ENCODE results near the gene CDKN2D. TPM values are rescaled to one million over a fixed set of nuclear protein-coding genes. Genes with fewer than 3 reads are reported as not detected.

Gene CDKN2D
- total and polyA plus RNA-seq, 2 of the 13 experiments (the other 11 are each of a cell fraction or from before 2014, with no cell fraction given): 5.4 to 8.6 TPM

- TF ChIP-seq ZHX2 (IDR thresholded peaks at IDR 0.05; ENCODE audit: low read depth) (no peak), ZHX2 (CRISPR knock-in tag; IDR thresholded peaks at IDR 0.05; ENCODE audit: borderline replicate concordance) (peak; percentile 26; the same call in 1 of the 2 replicates), MAX (IDR thresholded peaks at IDR 0.05) (peak; percentile 7; the same call in 1 of the 2 replicates), ZNF121 (CRISPR knock-in tag; IDR thresholded peaks at IDR 0.05) (no peak), MYNN (CRISPR knock-in tag; IDR thresholded peaks at IDR 0.05; ENCODE audit: low read depth) (no peak), ATAD3A (CRISPR knock-in tag; IDR thresholded peaks at IDR 0.05) (no peak), MAZ (IDR thresholded peaks at IDR 0.05; ENCODE audit: borderline replicate concordance, low read depth, low read length) (no peak), MAZ (CRISPR knock-in tag; IDR thresholded peaks at IDR 0.05; ENCODE audit: low read depth) (no peak), HCFC1 (IDR thresholded peaks at IDR 0.05; ENCODE audit: low read depth, low read length) (no peak), GABPB1 (CRISPR knock-in tag; IDR thresholded peaks at IDR 0.05) (peak; percentile 48; the same call in 1 of the 2 replicates), ZNF572 (CRISPR knock-in tag; IDR thresholded peaks at IDR 0.05) (no peak), ARNTL (CRISPR knock-in tag; IDR thresholded peaks at IDR 0.05) (no peak), TOPORS (CRISPR knock-in tag; IDR thresholded peaks at IDR 0.05) (no peak), NFAT5 (CRISPR knock-in tag; IDR thresholded peaks at IDR 0.05) (0 out of 2 replicates have a peak, but pooled peaks have one; percentile 58), ISX (CRISPR knock-in tag; conservative IDR thresholded peaks at IDR 0.05) (no peak), TARDBP (CRISPR knock-in tag; IDR thresholded peaks at IDR 0.05) (no peak), ZSCAN12 (CRISPR knock-in tag; IDR thresholded peaks at IDR 0.05) (no peak), NR2C2 (CRISPR knock-in tag; IDR thresholded peaks at IDR 0.05; ENCODE audit: borderline replicate concordance) (peak; percentile 55)
Observed at GRCh38 chr19:10543420-10544241, 25.1 kb downstream of the CDKN2D start, which contains the start of gene ATG4D (continued).

All from HepG2 (cell line).